Trophoblast cell (in vitro differentiated cells and primary cell): ENCODE results near the gene SLC66A2.

Experiments used
- DNase-seq, 2 donors: peaks; one replicate each; pipeline ENCODE4 v3.0.0-alpha.2; 2016
- H2AFZ ChIP-seq: 2 replicates; pipeline ENCODE4 v1.6.1; 2013; ENCODE audit warnings: low read length, moderate library complexity, mild to moderate bottlenecking; ENCODE audit not compliant: insufficient read depth, poor library complexity
- H2AK5ac ChIP-seq: 2 replicates; pipeline ENCODE4 v1.6.1; 2013; ENCODE audit warnings: mild to moderate bottlenecking, low read length
- H2BK120ac ChIP-seq: 2 replicates; pipeline ENCODE4 v1.6.1; 2013; ENCODE audit warnings: low read length, mild to moderate bottlenecking, moderate library complexity; ENCODE audit not compliant: insufficient read depth, poor library complexity
- H2BK12ac ChIP-seq: 2 replicates; pipeline ENCODE4 v1.6.1; 2013; ENCODE audit warnings: mild to moderate bottlenecking, low read length, moderate library complexity
- H2BK5ac ChIP-seq: 2 replicates; pipeline ENCODE4 v1.6.1; 2013; ENCODE audit warnings: low read length, low read depth, moderate library complexity, mild to moderate bottlenecking; ENCODE audit not compliant: poor library complexity
- H3K14ac ChIP-seq: 2 replicates; pipeline ENCODE4 v1.6.1; 2013; ENCODE audit warnings: mild to moderate bottlenecking, low read length
- H3K18ac ChIP-seq: 2 replicates; pipeline ENCODE4 v1.6.1; 2013; ENCODE audit warnings: mild to moderate bottlenecking, low read length
- H3K23ac ChIP-seq: 2 replicates; pipeline ENCODE4 v1.6.1; 2013; ENCODE audit warnings: low read length
- H3K27ac ChIP-seq: 2 replicates; pipeline ENCODE4 v1.5.1; 2013; ENCODE audit warnings: low read depth, mild to moderate bottlenecking, inconsistent platforms, low read length, moderate library complexity
- H3K27me3 ChIP-seq: 2 replicates; pipeline ENCODE4 v1.6.1; 2013; ENCODE audit warnings: inconsistent platforms, mild to moderate bottlenecking, low read length, moderate library complexity; ENCODE audit not compliant: insufficient read depth
- H3K36me3 ChIP-seq, 2 experiments: 1 replicate in 1 of 2; 2 replicates in 1 of 2; pipeline ENCODE4 v1.6.1; 2013; ENCODE audit warnings: low read length in 2 of 2, mild to moderate bottlenecking in 2 of 2, moderate library complexity in 1 of 2; ENCODE audit not compliant: insufficient read depth in 2 of 2, control insufficient read depth in 1 of 2
- H3K4ac ChIP-seq: 2 replicates; pipeline ENCODE4 v1.6.1; 2013; ENCODE audit warnings: low read depth, mild to moderate bottlenecking, low read length, moderate library complexity
- H3K4me1 ChIP-seq, 2 experiments: 1 replicate in 1 of 2; 2 replicates in 1 of 2; pipeline ENCODE4 v1.6.1; 2013; ENCODE audit warnings: low read length in 2 of 2, mild to moderate bottlenecking in 2 of 2, moderate library complexity in 1 of 2; ENCODE audit not compliant: insufficient read depth in 2 of 2, control insufficient read depth in 1 of 2
- H3K4me2 ChIP-seq: 2 replicates; pipeline ENCODE4 v1.6.1; 2013; ENCODE audit warnings: inconsistent platforms, mild to moderate bottlenecking, low read length, moderate library complexity
- H3K4me3 ChIP-seq: 2 replicates; pipeline ENCODE4 v1.5.1; 2013; ENCODE audit warnings: mild to moderate bottlenecking, low read depth, low read length, inconsistent platforms
- H3K79me1 ChIP-seq: one replicate; pipeline ENCODE4 v1.6.1; 2013; ENCODE audit warnings: low read length
- H3K79me2 ChIP-seq: 2 replicates; pipeline ENCODE4 v1.6.1; 2013; ENCODE audit warnings: low read length, mild to moderate bottlenecking; ENCODE audit not compliant: control insufficient read depth, insufficient read depth, poor library complexity
- H3K9ac ChIP-seq: 2 replicates; pipeline ENCODE4 v1.6.1; 2013; ENCODE audit warnings: mild to moderate bottlenecking, low read length
- H3K9me3 ChIP-seq: 2 replicates; pipeline ENCODE4 v1.6.1; 2013; ENCODE audit warnings: low read depth, mild to moderate bottlenecking, control low read depth, inconsistent platforms, low read length; ENCODE audit not compliant: insufficient read depth
- H4K12ac ChIP-seq: 2 replicates; pipeline ENCODE4 v1.6.1; 2013; ENCODE audit warnings: low read depth, mild to moderate bottlenecking, low read length, moderate library complexity
- H4K8ac ChIP-seq: 2 replicates; pipeline ENCODE4 v1.6.1; 2013; ENCODE audit warnings: low read depth, mild to moderate bottlenecking, low read length, moderate library complexity
- H4K91ac ChIP-seq: one replicate; pipeline ENCODE4 v1.6.1; 2013; ENCODE audit warnings: low read depth, mild to moderate bottlenecking, low read length, moderate library complexity
- WGBS: extraction: QIAGEN DNeasy Blood & Tissue Kit; methylation state at CpG from one replicate; pipeline ENCODE4 v1.1.7; 2013; ENCODE audit warnings: missing lambda C conversion rate; ENCODE audit not compliant: insufficient read length, insufficient coverage; ENCODE audit errors: extremely low coverage; 5-methylcytosine and 5-hydroxymethylcytosine counted together

SLC66A2 gene

GRCh38 chr18:79863161-79864005, 88.1 kb downstream of the SLC66A2 start:
- no peak overlapping the region for H2AK5ac ChIP-seq
- H3K23ac ChIP-seq, result no peak overlapping the region
- peaks cover 9% of the 10 kb centered on the region for H3K9me3 ChIP-seq
- no peaks in the 10 kb centered on the region for H3K36me3 ChIP-seq
- no peaks in the 10 kb centered on the region for H3K79me1 ChIP-seq
- no peak overlapping the region for H3K18ac ChIP-seq
- no peak overlapping the region for H3K14ac ChIP-seq
- no peak overlapping the region for H3K27ac ChIP-seq
- H2AFZ ChIP-seq, result peak overlapping the region; percentile 52
- no peak overlapping the region for H4K8ac ChIP-seq
- no peak overlapping the region for H3K9ac ChIP-seq
- no peak overlapping the region for H4K91ac ChIP-seq
- no peaks in the 10 kb centered on the region for H3K27me3 ChIP-seq
- DNase-seq, result no peak
- WGBS, result no CpG with 5 or more reads among the region's 102 CpGs
- H3K4me1 ChIP-seq, result no peaks in the 10 kb centered on the region
- H3K4me3 ChIP-seq, result no peak overlapping the region
- H2BK5ac ChIP-seq, result no peak overlapping the region
- no peak overlapping the region for H3K4me2 ChIP-seq
- no peak overlapping the region for H2BK120ac ChIP-seq
- no peak overlapping the region for H2BK12ac ChIP-seq
- no peaks in the 10 kb centered on the region for H3K79me2 ChIP-seq
- H4K12ac ChIP-seq, result no peak overlapping the region
- no peak overlapping the region for H3K4ac ChIP-seq

- H4K12ac ChIP-seq, result no peak overlapping the region
- H3K9ac ChIP-seq, result no peak overlapping the region
- no peak overlapping the region for H4K91ac ChIP-seq
- peaks cover 4% of the 10 kb centered on the region for H3K9me3 ChIP-seq
- no peak overlapping the region for H3K4me3 ChIP-seq
- no peaks in the 10 kb centered on the region for H3K36me3 ChIP-seq
- no peak overlapping the region for H3K4me2 ChIP-seq
- H3K79me1 ChIP-seq, result no peaks in the 10 kb centered on the region
- no peak overlapping the region for H3K23ac ChIP-seq
- H3K79me2 ChIP-seq, result no peaks in the 10 kb centered on the region
- H2AK5ac ChIP-seq, result no peak overlapping the region
- H3K18ac ChIP-seq, result no peak overlapping the region
- no peaks in the 10 kb centered on the region for H3K27me3 ChIP-seq
- H2BK12ac ChIP-seq, result no peak overlapping the region
- no peak overlapping the region for H4K8ac ChIP-seq
- H2BK5ac ChIP-seq, result no peak overlapping the region
- H3K14ac ChIP-seq, result no peak overlapping the region
- H3K4me1 ChIP-seq, result no peaks in the 10 kb centered on the region
- DNase-seq, result no peak
- WGBS, result no CpG with 5 or more reads among the region's 15 CpGs
- H3K27ac ChIP-seq, result no peak overlapping the region
- no peak overlapping the region for H3K4ac ChIP-seq
- H2BK120ac ChIP-seq, result no peak overlapping the region
- H2AFZ ChIP-seq, result no peak overlapping the region
Measured at GRCh38 chr18:79862562-79862961, 88.9 kb downstream of the SLC66A2 start.

DNA sequence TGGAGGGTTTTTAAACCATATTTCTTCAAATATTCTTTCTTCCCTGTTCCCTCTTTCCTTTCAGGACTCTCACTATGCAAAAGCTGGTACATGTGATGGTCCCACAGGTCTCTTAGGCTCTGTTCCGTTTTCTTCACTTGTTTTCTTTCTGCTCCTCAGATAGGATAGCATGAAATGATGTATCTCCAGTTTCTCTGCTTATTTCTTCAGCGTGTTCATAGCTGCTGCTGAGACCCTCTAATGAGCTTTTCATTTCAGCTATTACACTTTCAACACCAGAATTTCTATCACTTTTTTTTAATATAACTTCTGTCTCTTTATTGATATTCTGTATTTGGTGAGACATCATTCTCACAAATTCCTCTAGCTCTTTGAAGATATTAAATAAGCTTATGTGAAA, 89.8 kb downstream of the SLC66A2 start:
- Histone ChIP-seq H4K8ac (no peak overlapping the region), H2BK120ac (no peak overlapping the region), H3K4me1 (no peaks in the 10 kb centered on the region), H2AFZ (no peak overlapping the region), H3K9ac (no peak overlapping the region), H3K18ac (no peak overlapping the region), H3K27ac (no peak overlapping the region), H3K4ac (no peak overlapping the region), H3K9me3 (peaks cover 4% of the 10 kb centered on the region), H2AK5ac (no peak overlapping the region), H4K12ac (no peak overlapping the region), H3K79me2 (no peaks in the 10 kb centered on the region), H3K27me3 (no peaks in the 10 kb centered on the region), H3K4me2 (no peak overlapping the region), H2BK5ac (no peak overlapping the region), H2BK12ac (no peak overlapping the region), H4K91ac (no peak overlapping the region), H3K79me1 (no peaks in the 10 kb centered on the region), H3K23ac (no peak overlapping the region), H3K36me3 (no peaks in the 10 kb centered on the region), H3K4me3 (no peak overlapping the region), H3K14ac (no peak overlapping the region)
- DNase-seq, result no peak
- no CpG with 5 or more reads among the region's 2 CpGs for WGBS

DNA sequence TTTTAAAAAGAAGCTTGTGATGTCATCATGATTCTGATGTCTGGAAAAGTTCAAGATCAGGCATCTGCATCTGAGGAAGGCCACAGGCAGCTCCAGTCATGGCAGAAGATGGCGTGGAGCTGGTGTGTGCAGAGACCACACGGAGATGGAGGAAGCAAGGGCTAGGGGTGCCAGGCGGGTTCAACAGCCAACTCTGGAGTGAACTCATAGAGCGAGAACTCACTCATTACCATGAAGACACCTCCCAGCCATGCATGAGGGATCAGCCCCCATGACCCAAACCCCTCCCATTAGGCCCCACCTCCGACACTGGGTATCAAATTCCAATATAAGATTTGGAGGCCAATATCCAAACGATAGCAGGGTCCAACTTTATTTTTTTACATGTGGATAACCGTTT, 92.1 kb downstream of the SLC66A2 start:
- Histone ChIP-seq H4K8ac (no peak overlapping the region), H3K27ac (no peak overlapping the region), H2BK120ac (no peak overlapping the region)

More for the DNA sequence above, 92.1 kb downstream of the SLC66A2 start:
- Histone ChIP-seq H3K18ac (no peak overlapping the region), H3K79me1 (no peaks in the 10 kb centered on the region), H4K12ac (no peak overlapping the region), H2AFZ (no peak overlapping the region), H3K9ac (no peak overlapping the region), H3K27me3 (no peaks in the 10 kb centered on the region), H3K4me1 (peaks cover 7 to 8% of the 10 kb centered on the region in 2 experiments), H2AK5ac (no peak overlapping the region), H3K4me3 (no peak overlapping the region), H3K36me3 (no peaks in the 10 kb centered on the region), H2BK12ac (no peak overlapping the region), H3K9me3 (peaks cover 4% of the 10 kb centered on the region), H3K23ac (no peak overlapping the region), H2BK5ac (no peak overlapping the region), H3K14ac (no peak overlapping the region), H3K4me2 (no peak overlapping the region), H3K4ac (no peak overlapping the region), H4K91ac (no peak overlapping the region), H3K79me2 (no peaks in the 10 kb centered on the region)
- DNase-seq, result no peak
- no CpG with 5 or more reads among the region's 7 CpGs for WGBS
